HL-60 (cell line): ENCODE results near the gene GAREM1.

Experiments
- DNase-seq, 2 experiments: peaks; one replicate each; pipeline ENCODE4 v3.0.0-alpha.2; 2010 to 2020; ENCODE audit warnings: low read depth in 1 of 2, low spot score in 1 of 2
- H3K27ac ChIP-seq: fragments of 250-450 bp; sonication (Bioruptor Pico); replicated peaks from 2 replicates; pipeline ENCODE4 v1.5.1; 2020; ENCODE audit warnings: mild to moderate bottlenecking, moderate library complexity
- H3K27me3 ChIP-seq: fragments of 250-450 bp; sonication (Bioruptor Pico); 2 replicates; pipeline ENCODE4 v1.5.1; 2021; ENCODE audit warnings: mild to moderate bottlenecking, moderate library complexity; ENCODE audit not compliant: insufficient read depth, poor library complexity, severe bottlenecking
- H3K4me3 ChIP-seq: replicated peaks from 2 replicates; pipeline ENCODE4 v1.5.1; 2011; ENCODE audit warnings: mild to moderate bottlenecking, control low read depth, low read length; ENCODE audit not compliant: insufficient read depth
- CTCF ChIP-seq: IDR thresholded peaks from one replicate; pipeline ENCODE4 v1.5.1; 2011; ENCODE audit warnings: low read length, control low read depth, inconsistent platforms; ENCODE audit not compliant: insufficient read depth
- GABPA ChIP-seq: IDR thresholded peaks from 2 replicates; pipeline ENCODE4 v1.6.1; 2012; ENCODE audit warnings: low read depth
- POLR2AphosphoS5 ChIP-seq: IDR thresholded peaks from 2 replicates; pipeline ENCODE4 v1.6.1; 2012; ENCODE audit warnings: low read depth
- REST ChIP-seq: IDR thresholded peaks from 2 replicates; pipeline ENCODE4 v1.6.1; 2012; ENCODE audit warnings: low read depth; ENCODE audit not compliant: insufficient replicate concordance
- SPI1 ChIP-seq: IDR thresholded peaks from 2 replicates; pipeline ENCODE4 v1.6.1; 2012; ENCODE audit warnings: low read depth, mild to moderate bottlenecking, borderline replicate concordance

The GAREM1 gene

GRCh38 chr18:32424696-32425095 is 46.0 kb downstream of the GAREM1 start:
- no peak for DNase-seq
- Histone ChIP-seq H3K27ac (no peak overlapping the region), H3K4me3 (no peak overlapping the region), H3K27me3 (no peaks in the 10 kb centered on the region)
- no peak for TF ChIP-seq GABPA
- TF ChIP-seq REST, result no peak
- TF ChIP-seq CTCF, result no peak
- TF ChIP-seq POLR2AphosphoS5, result no peak
- TF ChIP-seq SPI1, result no peak

- TF ChIP-seq CTCF, result no peak
- TF ChIP-seq POLR2AphosphoS5, result no peak
- TF ChIP-seq GABPA, result no peak
- TF ChIP-seq SPI1, result no peak
- no peak for TF ChIP-seq REST
- H3K27me3 ChIP-seq, result no peaks in the 10 kb centered on the region
- DNase-seq, result no peak
- H3K27ac ChIP-seq, result no peak overlapping the region
- H3K4me3 ChIP-seq, result no peak overlapping the region
Measured at GRCh38 chr18:32422978-32423740, 47.5 kb downstream of the GAREM1 start.

GRCh38 chr18:32422201-32422600 is 48.5 kb downstream of the GAREM1 start:
- no peak for DNase-seq
- no peak overlapping the region for H3K4me3 ChIP-seq
- no peaks in the 10 kb centered on the region for H3K27me3 ChIP-seq

More at GRCh38 chr18:32422201-32422600, 48.5 kb downstream of the GAREM1 start:
- H3K27ac ChIP-seq, result no peak overlapping the region
- no peak for TF ChIP-seq GABPA
- TF ChIP-seq POLR2AphosphoS5, result no peak
- no peak for TF ChIP-seq CTCF
- no peak for TF ChIP-seq SPI1
- no peak for TF ChIP-seq REST
